AG04449 (cell line): ENCODE results near the gene IMPA2.
"Not testable (repeated sequence)": the region's sequence is repeated elsewhere in the genome, so short reads cannot be mapped to it uniquely, and the experiment has no call there.

Experiments
- CTCF ChIA-PET: fragments of 350-600 bp; formaldehyde crosslinking; extraction: SDS; loops from one replicate; lab custom pipeline; 2021; ENCODE audit warnings: antibody characterized with exemption; lab: Yijun Ruan, JAX
- POLR2A ChIA-PET: fragments of 400-600, 350-600 bp; formaldehyde crosslinking; extraction: SDS; loops from one replicate; lab custom pipeline; 2020; ENCODE audit warnings: antibody characterized with exemption, inconsistent platforms; lab: Yijun Ruan, JAX
- DNase-seq: peaks from one replicate; pipeline ENCODE4 v3.0.0-alpha.2; 2010; ENCODE audit warnings: low read depth, low spot score
- H3K4me3 ChIP-seq: 2 replicates; pipeline ENCODE4 v1.5.1; 2011; ENCODE audit warnings: low read depth, mild to moderate bottlenecking, control low read depth, low read length
- TF ChIP-seq, protein P1 (sequence below): IDR thresholded peaks from one replicate; pipeline ENCODE4 v1.5.1; 2011; ENCODE audit warnings: mild to moderate bottlenecking, moderate library complexity, low read length, control low read depth, inconsistent platforms; ENCODE audit not compliant: insufficient read depth; ENCODE audit errors: missing control alignments

IMPA2 gene

DNA sequence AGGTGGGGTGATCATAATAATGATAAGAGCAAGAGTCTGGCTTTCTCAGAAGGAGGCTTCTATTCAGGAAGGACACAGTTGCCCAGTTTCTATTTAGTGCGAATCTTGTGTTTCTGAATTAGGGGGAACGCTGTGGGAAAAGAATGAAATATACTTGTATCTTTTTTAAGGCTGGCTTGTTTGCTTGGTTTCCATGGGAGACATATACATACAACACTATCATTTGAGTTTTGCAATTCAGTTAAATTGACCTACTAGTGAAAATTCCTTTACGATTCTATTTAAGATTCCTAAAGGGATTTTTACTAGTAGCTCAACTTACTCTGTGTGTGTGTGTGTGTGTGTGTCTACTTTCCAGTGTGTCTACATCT is 87.6 kb downstream of the IMPA2 start:
- TF ChIP-seq, protein P1, sequence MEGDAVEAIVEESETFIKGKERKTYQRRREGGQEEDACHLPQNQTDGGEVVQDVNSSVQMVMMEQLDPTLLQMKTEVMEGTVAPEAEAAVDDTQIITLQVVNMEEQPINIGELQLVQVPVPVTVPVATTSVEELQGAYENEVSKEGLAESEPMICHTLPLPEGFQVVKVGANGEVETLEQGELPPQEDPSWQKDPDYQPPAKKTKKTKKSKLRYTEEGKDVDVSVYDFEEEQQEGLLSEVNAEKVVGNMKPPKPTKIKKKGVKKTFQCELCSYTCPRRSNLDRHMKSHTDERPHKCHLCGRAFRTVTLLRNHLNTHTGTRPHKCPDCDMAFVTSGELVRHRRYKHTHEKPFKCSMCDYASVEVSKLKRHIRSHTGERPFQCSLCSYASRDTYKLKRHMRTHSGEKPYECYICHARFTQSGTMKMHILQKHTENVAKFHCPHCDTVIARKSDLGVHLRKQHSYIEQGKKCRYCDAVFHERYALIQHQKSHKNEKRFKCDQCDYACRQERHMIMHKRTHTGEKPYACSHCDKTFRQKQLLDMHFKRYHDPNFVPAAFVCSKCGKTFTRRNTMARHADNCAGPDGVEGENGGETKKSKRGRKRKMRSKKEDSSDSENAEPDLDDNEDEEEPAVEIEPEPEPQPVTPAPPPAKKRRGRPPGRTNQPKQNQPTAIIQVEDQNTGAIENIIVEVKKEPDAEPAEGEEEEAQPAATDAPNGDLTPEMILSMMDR, result no peak

DNA sequence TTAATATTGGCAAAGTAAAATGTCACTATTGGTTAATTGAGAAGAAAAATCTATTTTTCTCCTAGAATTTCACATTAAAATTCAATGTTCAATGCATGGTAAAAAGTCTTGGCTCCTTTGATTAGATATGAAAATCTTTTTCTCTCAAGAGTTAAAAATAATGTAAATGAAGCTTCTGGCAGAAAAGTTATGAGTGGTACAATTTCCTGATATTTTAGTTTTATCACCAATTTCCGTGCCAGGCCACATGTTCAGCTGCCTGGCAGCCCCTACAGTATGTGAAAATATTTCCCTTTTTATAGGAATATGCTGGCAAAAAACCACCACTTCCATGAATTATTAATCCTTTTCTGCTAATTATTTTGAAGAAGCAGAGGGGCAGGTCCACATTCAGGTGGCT is 89.8 kb downstream of the IMPA2 start:
- H3K4me3 ChIP-seq, POLR2A ChIA-PET, CTCF ChIA-PET, DNase-seq: not testable (repeated sequence)

More for the DNA sequence above, 87.6 kb downstream of the IMPA2 start:
- ChIA-PET CTCF (no interaction called here), POLR2A (no interaction called here)
- DNase-seq, result no peak
- H3K4me3 ChIP-seq, result no peak overlapping the region

DNA sequence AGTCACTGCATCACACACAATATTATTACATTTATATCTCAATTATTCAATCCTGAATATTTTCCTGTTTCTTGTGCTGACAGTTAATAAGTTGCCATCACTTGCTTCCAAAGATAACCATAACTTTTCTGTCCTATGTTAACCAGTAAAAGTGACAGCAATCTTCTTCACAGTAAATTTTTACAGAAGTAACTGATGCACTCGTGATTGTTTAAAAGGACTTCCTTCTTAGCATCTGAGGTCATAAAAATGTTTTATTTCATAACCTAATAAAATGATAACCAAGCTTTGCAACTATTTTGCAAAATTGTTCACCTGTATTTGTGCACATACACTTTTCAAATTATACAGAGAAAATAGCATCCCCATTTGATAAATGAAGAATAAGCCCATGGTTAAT is 91.7 kb downstream of the IMPA2 start:
- CTCF ChIA-PET, result no interaction called here
- no peak for DNase-seq
- no peak overlapping the region for H3K4me3 ChIP-seq
- POLR2A ChIA-PET, result no interaction called here
- TF ChIP-seq, protein P1, result no peak

DNA sequence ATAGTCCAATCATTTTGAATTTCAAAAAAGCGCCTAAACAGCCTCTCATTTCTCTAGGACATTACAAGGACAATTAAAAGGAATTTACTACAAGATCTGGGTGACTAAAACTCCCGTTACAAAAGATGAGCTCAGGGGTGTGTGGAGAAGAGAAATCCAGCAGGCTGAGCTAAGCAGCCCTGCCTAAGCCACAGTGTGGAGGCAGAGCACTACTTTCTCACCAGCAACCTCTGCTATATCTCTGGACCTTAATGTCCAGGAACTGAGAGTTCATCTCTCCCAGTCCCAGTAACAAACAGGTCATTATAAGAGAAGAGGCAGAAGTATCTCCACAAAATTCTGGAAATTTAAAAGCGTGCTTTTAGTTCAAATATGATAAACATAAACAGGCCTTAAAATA is 93.4 kb downstream of the IMPA2 start:
- TF ChIP-seq, protein P1, result no peak
- ChIA-PET POLR2A (no interaction called here), CTCF (interaction anchor here (1.4 kb wide), 1 partner anchor 162 kb away, joined by 3 read pairs; no protein-coding TSS in a partner anchor)
- H3K4me3 ChIP-seq, result no peak overlapping the region
- no peak for DNase-seq

GRCh38 chr18:12076424-12077140 is 95.3 kb downstream of the IMPA2 start:
- ChIA-PET POLR2A (interaction anchor here (0.6 kb wide), 1 partner anchor 227 kb away, joined by 3 read pairs; no protein-coding TSS in a partner anchor), CTCF (no interaction called here)
- DNase-seq, result no peak
- H3K4me3 ChIP-seq, result peak overlapping the region; percentile 29
- TF ChIP-seq, protein P1, result no peak

DNA sequence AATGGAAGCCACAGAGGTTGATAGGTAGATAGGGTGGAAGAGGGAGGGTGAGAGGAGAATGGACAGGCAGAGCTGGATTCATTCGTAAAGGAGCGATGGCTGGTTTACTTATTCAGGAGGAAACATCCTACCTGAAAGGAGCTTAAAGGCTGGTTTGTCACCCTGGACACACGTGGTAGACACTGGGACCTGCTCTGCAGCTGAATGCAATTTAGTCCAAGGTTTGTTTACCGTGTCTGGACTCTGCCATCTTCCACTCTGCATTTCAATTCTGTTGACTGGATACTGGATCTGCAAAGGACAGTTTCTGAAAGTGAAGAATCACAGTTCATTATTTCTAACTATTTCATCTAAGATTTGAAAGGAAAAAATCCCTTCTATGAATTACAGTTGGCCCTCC is 96.7 kb downstream of the IMPA2 start:
- H3K4me3 ChIP-seq, DNase-seq, POLR2A ChIA-PET, CTCF ChIA-PET: not testable (repeated sequence)

GRCh38 chr18:12079491-12080237 is 98.4 kb downstream of the IMPA2 start:
- TF ChIP-seq, protein P1, result no peak
- ChIA-PET POLR2A (no interaction called here), CTCF (interaction anchor here (0.6 kb wide), 1 partner anchor 527 kb away, joined by 3 read pairs; no protein-coding TSS in a partner anchor)
- peak; percentile 5 for DNase-seq
- H3K4me3 ChIP-seq, result no peak overlapping the region
